HepG2 (cell line): ENCODE results near the gene OGT.

ENCODE experiments used
- CREB1 ChIP-seq, 2 experiments: fragments of 450-650 bp in 1 of 2; IDR thresholded peaks; 2 replicates each; pipeline ENCODE4 v1.6.1; 2016 to 2017; ENCODE audit warnings: control low read depth in 1 of 2, mild to moderate bottlenecking in 1 of 2, missing compliant biosample characterization in 1 of 2, missing genetic modification characterization in 1 of 2
- CTCF ChIP-seq: sonication (generic); formaldehyde crosslinking; IDR thresholded peaks from 2 replicates; pipeline ENCODE4 v1.5.0; 2020; ENCODE audit warnings: mild to moderate bottlenecking, missing genetic modification reagents, moderate library complexity
- SP1 ChIP-seq, 2 experiments: fragments of 450-650 bp in 1 of 2; sonication (generic) in 1 of 2; formaldehyde crosslinking in 1 of 2; IDR thresholded peaks; 2 replicates each; pipeline versions ENCODE4 v1.4.0 to v1.6.1; 2016 to 2020; ENCODE audit warnings: missing genetic modification reagents in 1 of 2
- TCF12 ChIP-seq, 2 experiments: fragments of 450-650 bp in 1 of 2; sonication (generic) in 1 of 2; formaldehyde crosslinking in 1 of 2; IDR thresholded peaks; 2 replicates each; pipeline versions ENCODE4 v1.6.1 to v1.8.0; 2017 to 2022; ENCODE audit warnings: antibody characterized with exemption in 1 of 2, mild to moderate bottlenecking in 1 of 2, missing genetic modification reagents in 1 of 2, moderate library complexity in 1 of 2
- TMF1 ChIP-seq: sonication (generic); formaldehyde crosslinking; IDR thresholded peaks from 2 replicates; pipeline ENCODE4 v1.8.1; 2022; ENCODE audit warnings: low read depth, missing genetic modification reagents
- ZNF704 ChIP-seq: sonication (generic); formaldehyde crosslinking; IDR thresholded peaks from 2 replicates; pipeline ENCODE4 v1.8.1; 2023; ENCODE audit warnings: mild to moderate bottlenecking, inconsistent platforms, moderate library complexity, missing genetic modification reagents, borderline replicate concordance

GRCh38 chrX:71558920-71559319, 26.0 kb downstream of the OGT start:
- TF ChIP-seq CTCF (no peak), SP1 (IDR thresholded peaks at IDR 0.05) (no peak), SP1 (CRISPR knock-in tag; IDR thresholded peaks at IDR 0.05) (no peak), TCF12 (IDR thresholded peaks at IDR 0.05) (no peak), TCF12 (CRISPR knock-in tag; IDR thresholded peaks at IDR 0.05) (no peak), TMF1 (CRISPR knock-in tag) (no peak), CREB1 (IDR thresholded peaks at IDR 0.05) (no peak), CREB1 (CRISPR knock-in tag; IDR thresholded peaks at IDR 0.05) (no peak), ZNF704 (CRISPR knock-in tag) (no peak)
